Measurements from ENCODE around the gene ABCG2. TPM values are rescaled to one million over a fixed set of nuclear protein-coding genes. Genes with fewer than 3 reads are reported as not detected.

ABCG2 gene
- total and polyA plus RNA-seq, 2 of the 4 experiments (the other 2 are of a cell fraction), result 0.50 to 1.1 TPM

DNA sequence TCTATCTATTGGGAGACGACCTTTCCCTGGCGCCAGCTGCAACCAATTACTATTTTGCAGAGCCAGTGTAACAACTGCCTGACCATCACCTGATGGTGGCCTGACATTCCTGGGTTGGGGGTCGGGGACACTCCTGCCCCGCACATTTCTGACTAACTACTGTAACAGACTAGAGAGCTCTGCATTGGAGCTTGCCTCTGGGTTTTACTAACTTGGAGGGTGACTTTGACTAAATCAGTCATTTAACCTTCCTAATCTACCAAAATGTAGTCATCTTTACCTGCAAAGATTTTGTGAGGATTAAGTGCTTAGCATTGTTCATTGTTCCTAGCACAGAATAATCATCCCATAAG lies 37.5 kb upstream of the ABCG2 start:
- H2AK9ac ChIP-seq (replicated peaks; ENCODE audit: low read depth, low read length, poor library complexity), result no peak overlapping the region
- no peak overlapping the region for H2AK5ac ChIP-seq (ENCODE audit: low read depth, low read length)
- H3K79me1 ChIP-seq (ENCODE audit: low read depth in 1 of 2, low read length in 2 of 2), result no peaks in the 10 kb centered on the region
- no peak overlapping the region for H2BK15ac ChIP-seq (ENCODE audit: low read depth, low read length)
- no peak overlapping the region for H3K4ac ChIP-seq (ENCODE audit: low read depth, low read length)
- H3K9ac ChIP-seq (ENCODE audit: low read depth, low read length), result no peak overlapping the region
- no peak overlapping the region for H2BK20ac ChIP-seq (ENCODE audit: low read depth, low read length)
- ChIA-PET POLR2A (ENCODE audit: unreplicated experiment) (no interaction called here), CTCF (interaction anchor here (1.2 kb wide), 1 partner anchor 16 kb away, joined by 3 read pairs; no protein-coding TSS in a partner anchor)
- no peak overlapping the region for H2BK120ac ChIP-seq (ENCODE audit: low read depth, low read length)
- dilution Hi-C loops (cut with HindIII; ENCODE audit: low sequenced_read_pairs, unreplicated experiment) (no loop called here), intact Hi-C loops (cut with micrococcal nuclease) (no loop called here), in situ Hi-C loops (cut with MboI; ENCODE audit: low sequenced_read_pairs) (no loop called here)
- no peak overlapping the region for H3K18ac ChIP-seq (ENCODE audit: low read depth, low read length)
- H3K27ac ChIP-seq (ENCODE audit: insufficient read depth, low read length), result no peak overlapping the region
- H3K9me3 ChIP-seq (ENCODE audit: control insufficient read depth, insufficient read depth, low read length), result no peaks in the 10 kb centered on the region
- H3K14ac ChIP-seq (replicated peaks; ENCODE audit: low read depth, low read length), result no peak overlapping the region
- H4K5ac ChIP-seq (ENCODE audit: low read depth, low read length), result no peak overlapping the region
- BruUV-seq (replicated peaks), result no TSS peak
- no peak overlapping the region for H4K8ac ChIP-seq (ENCODE audit: low read depth in 2 of 2, low read length in 2 of 2)
- WGBS, 2 experiments (ENCODE audit: extremely low coverage in 2 of 2, insufficient read length in 1 of 2), result 93% methylated on average over 2 of the region's 4 CpGs; no CpG with 5 or more reads in 1 of the 2 experiments
- no peaks in the 10 kb centered on the region for H3K36me3 ChIP-seq (ENCODE audit: control insufficient read depth, insufficient read depth, low read length)
- no peak overlapping the region for H2BK5ac ChIP-seq (ENCODE audit: low read depth, low read length, poor library complexity, severe bottlenecking)
- no peaks in the 10 kb centered on the region for H3K27me3 ChIP-seq (ENCODE audit: control insufficient read depth, insufficient read depth, low read length)
- H3K4me3 ChIP-seq (ENCODE audit: insufficient read depth, low read depth, low read length), result no peak overlapping the region
- no peaks in the 10 kb centered on the region for H3K9me1 ChIP-seq (ENCODE audit: insufficient read depth, low read length)
- H3K56ac ChIP-seq (ENCODE audit: extremely low read depth, insufficient read depth, low read length), result no peak overlapping the region
- H4K91ac ChIP-seq (ENCODE audit: insufficient read depth, low read depth, low read length), result no peak overlapping the region
- no peaks in the 10 kb centered on the region for H3K4me1 ChIP-seq (ENCODE audit: control insufficient read depth, insufficient read depth, low read length)
- H4K20me1 ChIP-seq (ENCODE audit: insufficient read depth, low read length), result no peaks in the 10 kb centered on the region
- TF ChIP-seq MAFK (IDR thresholded peaks at IDR 0.05; ENCODE audit: low read depth, low read length) (no peak), BHLHE40 (IDR thresholded peaks at IDR 0.05; ENCODE audit: low read depth, low read length) (no peak), RFX5 (IDR thresholded peaks at IDR 0.05; ENCODE audit: low read depth, low read length) (no peak), MXI1 (IDR thresholded peaks at IDR 0.05; ENCODE audit: borderline replicate concordance, low read depth, low read length) (no peak), FOS (IDR thresholded peaks at IDR 0.05; ENCODE audit: low read depth, low read length) (no peak), MAZ (IDR thresholded peaks at IDR 0.05; ENCODE audit: borderline replicate concordance, low read depth, low read length) (no peak), NFE2L2 (IDR thresholded peaks at IDR 0.05; ENCODE audit: low read depth, low read length) (no peak), POLR2A (IDR thresholded peaks at IDR 0.05; ENCODE audit: low read depth, low read length) (no peak), RCOR1 (IDR thresholded peaks at IDR 0.05; ENCODE audit: insufficient replicate concordance, low read length) (no peak), SMC3 (IDR thresholded peaks at IDR 0.05; ENCODE audit: low read depth, low read length) (no peak), RAD21 (IDR thresholded peaks at IDR 0.05; ENCODE audit: low read length) (no peak), CTCF (conservative IDR thresholded peaks at IDR 0.05; ENCODE audit: low read depth, low read length) (no peak), CHD1 (IDR thresholded peaks at IDR 0.05; ENCODE audit: low read depth, low read length) (no peak), CEBPB (IDR thresholded peaks at IDR 0.05; ENCODE audit: low read depth, low read length) (no peak)
- TF ChIP-seq, protein P1, sequence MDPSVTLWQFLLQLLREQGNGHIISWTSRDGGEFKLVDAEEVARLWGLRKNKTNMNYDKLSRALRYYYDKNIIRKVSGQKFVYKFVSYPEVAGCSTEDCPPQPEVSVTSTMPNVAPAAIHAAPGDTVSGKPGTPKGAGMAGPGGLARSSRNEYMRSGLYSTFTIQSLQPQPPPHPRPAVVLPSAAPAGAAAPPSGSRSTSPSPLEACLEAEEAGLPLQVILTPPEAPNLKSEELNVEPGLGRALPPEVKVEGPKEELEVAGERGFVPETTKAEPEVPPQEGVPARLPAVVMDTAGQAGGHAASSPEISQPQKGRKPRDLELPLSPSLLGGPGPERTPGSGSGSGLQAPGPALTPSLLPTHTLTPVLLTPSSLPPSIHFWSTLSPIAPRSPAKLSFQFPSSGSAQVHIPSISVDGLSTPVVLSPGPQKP (IDR thresholded peaks at IDR 0.05; ENCODE audit: borderline replicate concordance, low read depth, low read length), result no peak
- TF ChIP-seq, protein P2, sequence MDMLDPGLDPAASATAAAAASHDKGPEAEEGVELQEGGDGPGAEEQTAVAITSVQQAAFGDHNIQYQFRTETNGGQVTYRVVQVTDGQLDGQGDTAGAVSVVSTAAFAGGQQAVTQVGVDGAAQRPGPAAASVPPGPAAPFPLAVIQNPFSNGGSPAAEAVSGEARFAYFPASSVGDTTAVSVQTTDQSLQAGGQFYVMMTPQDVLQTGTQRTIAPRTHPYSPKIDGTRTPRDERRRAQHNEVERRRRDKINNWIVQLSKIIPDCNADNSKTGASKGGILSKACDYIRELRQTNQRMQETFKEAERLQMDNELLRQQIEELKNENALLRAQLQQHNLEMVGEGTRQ (IDR thresholded peaks at IDR 0.05; ENCODE audit: low read depth, low read length), result no peak
- no peak overlapping the region for H3K23ac ChIP-seq (ENCODE audit: low read depth, low read length)
- ATAC-seq (ENCODE audit: low read depth) (no peak), DNase-seq (no peak)
- no peak overlapping the region for H3K4me2 ChIP-seq (ENCODE audit: low read depth, low read length)
- no peak overlapping the region for H2AFZ ChIP-seq (replicated peaks; ENCODE audit: low read length, poor library complexity)

Measured in IMR-90 (cell line).